Endothelial cell of umbilical vein (primary cell): ENCODE results near the gene MISP3. TPM values are rescaled to one million over a fixed set of nuclear protein-coding genes. Genes with fewer than 3 reads are reported as not detected.

Experiments used
- BruUV-seq: library from RNA; stranded (reverse); fragments of 400-500 nt; replicated peaks from 2 replicates; lab custom pipeline; 2021; lab: Mats Ljungman, UMichigan
- CTCF ChIA-PET: fragments of 300-600, 350-600 bp; sonication (Branson Sonifier 250); formaldehyde crosslinking; loops from one replicate; lab custom pipeline; 2021; ENCODE audit warnings: antibody characterized with exemption, inconsistent platforms; lab: Charles Lee
- POLR2A ChIA-PET: fragments of 300-600, 350-600 bp; sonication (Branson Sonifier 250); formaldehyde crosslinking; loops from one replicate; lab custom pipeline; 2021; ENCODE audit warnings: antibody characterized with exemption, inconsistent platforms; lab: Charles Lee
- DNase-seq: peaks from one replicate; pipeline ENCODE4 v3.0.0-alpha.2; 2011; ENCODE audit warnings: low read depth, low spot score
- FAIRE-seq: peaks from 2 replicates; lab custom pipeline; 2011; peaks lifted over from hg19 to GRCh38; lab: Jason Lieb, UNC
- H2AFZ ChIP-seq: 2 replicates; pipeline ENCODE4 v1.6.0; 2012; ENCODE audit warnings: low read depth, low read length, control low read depth, inconsistent platforms
- H3K27ac ChIP-seq: 2 replicates; pipeline ENCODE4 v1.5.1; 2011; ENCODE audit warnings: low read depth, mild to moderate bottlenecking, control low read depth, low read length, moderate library complexity; ENCODE audit not compliant: insufficient read depth
- H3K27me3 ChIP-seq, 2 experiments: 2 replicates each; pipeline versions ENCODE4 v1.6.0 to v1.6.1; 2011; ENCODE audit warnings: low read length in 2 of 2, mixed read lengths in 1 of 2; ENCODE audit not compliant: control insufficient read depth in 2 of 2, insufficient read depth in 2 of 2
- H3K36me3 ChIP-seq, 2 experiments: 2 replicates in 1 of 2; 3 replicates in 1 of 2; pipeline ENCODE4 v1.5.1; 2011; ENCODE audit warnings: low read length in 2 of 2, mild to moderate bottlenecking in 1 of 2, moderate library complexity in 1 of 2; ENCODE audit not compliant: control insufficient read depth in 2 of 2, insufficient read depth in 2 of 2; ENCODE audit errors: extremely low read depth in 1 of 2
- H3K4me1 ChIP-seq: 3 replicates; pipeline ENCODE4 v1.5.1; 2011; ENCODE audit warnings: mild to moderate bottlenecking, low read length; ENCODE audit not compliant: control insufficient read depth, insufficient read depth; ENCODE audit errors: extremely low read depth
- H3K4me2 ChIP-seq: 2 replicates; pipeline ENCODE4 v1.6.1; 2011; ENCODE audit warnings: low read length, control low read depth, mixed read lengths; ENCODE audit not compliant: insufficient read depth
- H3K4me3 ChIP-seq, 3 experiments: fragments of 200-600 bp in 1 of 3; sonication (generic), shearing (Covaris generic) in 1 of 3; replicated peaks in 1 of 3; 2 replicates each; pipeline ENCODE4 v1.5.1; 2011 to 2016; ENCODE audit warnings: control low read depth in 3 of 3, low read length in 3 of 3, mild to moderate bottlenecking in 2 of 3, inconsistent platforms in 1 of 3, low read depth in 1 of 3, moderate library complexity in 1 of 3; ENCODE audit not compliant: insufficient read depth in 1 of 3
- H3K79me2 ChIP-seq: 2 replicates; pipeline ENCODE4 v1.6.0; 2012; ENCODE audit warnings: low read length, inconsistent platforms; ENCODE audit not compliant: control insufficient read depth, insufficient read depth
- H3K9ac ChIP-seq: replicated peaks from 2 replicates; pipeline ENCODE3; 2011; ENCODE audit warnings: low read length, control low read depth; ENCODE audit not compliant: insufficient read depth; ENCODE audit errors: extremely low read depth
- H3K9me1 ChIP-seq: replicated peaks from 3 replicates; pipeline ENCODE4 v1.6.0; 2011; ENCODE audit warnings: mild to moderate bottlenecking, low read length; ENCODE audit not compliant: control insufficient read depth, insufficient read depth; ENCODE audit errors: extremely low read depth
- H3K9me3 ChIP-seq: replicated peaks from 2 replicates; pipeline ENCODE4 v1.5.1; 2012; ENCODE audit warnings: low read length, inconsistent platforms; ENCODE audit not compliant: control insufficient read depth, insufficient read depth
- H4K20me1 ChIP-seq: replicated peaks from 2 replicates; pipeline ENCODE3; 2011; ENCODE audit warnings: mild to moderate bottlenecking, low read length; ENCODE audit not compliant: control insufficient read depth, insufficient read depth; ENCODE audit errors: extremely low read depth
- EZH2 ChIP-seq: IDR thresholded peaks from 2 replicates; pipeline ENCODE4 v1.6.1; 2012; ENCODE audit warnings: borderline replicate concordance, low read depth, mild to moderate bottlenecking, moderate library complexity, low read length, inconsistent platforms; ENCODE audit not compliant: severe bottlenecking
- JUN ChIP-seq: IDR thresholded peaks from 2 replicates; pipeline ENCODE4 v1.6.1; 2011; ENCODE audit warnings: borderline replicate concordance, low read depth; ENCODE audit not compliant: insufficient read length, insufficient read depth
- MYC ChIP-seq: IDR thresholded peaks from one replicate; pipeline ENCODE4 v1.6.1; 2011; ENCODE audit warnings: mild to moderate bottlenecking, low read depth, low read length
- POLR2AphosphoS5 ChIP-seq: IDR thresholded peaks from 2 replicates; pipeline ENCODE4 v1.6.1; 2012; ENCODE audit warnings: low read depth, mild to moderate bottlenecking, control low read depth, low read length, moderate library complexity; ENCODE audit not compliant: insufficient read depth
- dilution Hi-C: fragments of 300-500 bp; cut with MboI; formaldehyde crosslinking; loops from one replicate; pipeline ENCODE4 v1.15.0; 2019; ENCODE audit warnings: low sequenced_read_pairs; ENCODE audit not compliant: extremely low pct_ligation_motif_present
- intact Hi-C: fragments of 100-400 bp; cut with micrococcal nuclease; formaldehyde crosslinking; loops from one replicate; pipeline ENCODE4 v1.10.0; 2022
- polyA plus RNA-seq, 4 experiments: library from polyadenylated mRNA; depleted of rRNA in 3 of 4; stranded (reverse) in 3 of 4; unstranded in 1 of 4; fragments of >200 nt; gene quantifications; 2 replicates each; pipeline versions ENCODE4 v1.2.1 to v1.2.3, GENCODE V29; 2011 to 2012; ENCODE audit warnings: missing spikeins in 1 of 4
- total RNA-seq: library from RNA; stranded (reverse); gene quantifications from 2 replicates; pipeline ENCODE4 v1.2.3, GENCODE V29; 2021
- TF ChIP-seq, protein P1 (sequence below): IDR thresholded peaks from 2 replicates; pipeline ENCODE4 v1.6.1; 2011; ENCODE audit not compliant: insufficient read depth, insufficient read length
- TF ChIP-seq, protein P2 (sequence below), 2 donors: IDR thresholded peaks; 1 replicate in 1 of 2; 2 replicates in 1 of 2; pipeline ENCODE4 v1.5.1; 2011; ENCODE audit warnings: low read length in 2 of 2, mild to moderate bottlenecking in 2 of 2, moderate library complexity in 2 of 2, control low read depth in 1 of 2, inconsistent platforms in 1 of 2, low read depth in 1 of 2; ENCODE audit not compliant: insufficient read depth in 1 of 2; ENCODE audit errors: extremely low read depth in 1 of 2

Gene MISP3
- total and polyA plus RNA-seq, 2 donors (not counting 3 experiments of a cell fraction or from before 2014, with no cell fraction given), result 0.26 to 0.31 TPM

DNA sequence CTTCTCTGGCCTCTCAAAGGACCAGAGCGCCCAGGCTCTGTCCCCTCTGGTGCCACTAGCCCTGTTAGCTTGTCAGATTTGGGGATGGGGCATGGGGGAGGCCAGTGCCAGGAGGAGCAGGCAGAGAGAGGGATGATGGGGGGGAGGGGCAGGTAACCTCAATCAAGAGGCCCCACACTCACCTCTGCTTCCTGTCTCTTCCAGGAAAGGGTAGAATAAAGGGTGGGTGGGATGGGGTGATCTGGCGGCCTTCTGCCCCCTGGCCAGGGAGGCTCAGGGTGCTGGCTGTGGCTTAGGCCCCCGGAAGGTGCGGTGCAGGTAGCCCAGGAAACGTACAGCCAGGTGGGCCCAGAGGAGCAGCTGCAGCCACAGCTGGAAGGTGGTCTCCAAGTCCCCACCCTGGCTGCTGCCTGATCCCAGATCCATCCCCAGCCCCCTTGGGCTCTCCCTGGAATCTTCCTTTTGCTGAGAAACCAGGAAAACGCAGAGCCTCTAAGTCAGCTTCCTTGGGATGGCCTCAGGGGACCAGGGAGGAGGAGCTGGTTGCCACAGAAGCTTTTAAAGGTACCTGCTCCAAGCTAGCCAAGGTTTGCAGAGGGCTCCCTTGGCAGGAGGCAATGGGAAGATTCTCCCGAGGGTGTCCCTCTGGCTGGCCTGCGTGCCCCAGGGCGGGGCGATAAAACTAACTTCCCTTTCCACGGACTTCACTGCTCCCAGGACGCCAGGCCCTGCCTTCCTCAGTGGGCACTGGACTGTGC lies 39.6 kb downstream of the MISP3 start:
- no TSS peak for BruUV-seq
- CTCF ChIA-PET, result interaction anchor here (0.7 to 4.8 kb wide), 4 partner anchors 24 to 93 kb away, joined by 3 to 27 read pairs (median 4); partner anchors contain the start of gene ASF1B
- Histone ChIP-seq H3K27ac (no peak overlapping the region), H3K4me1 (peaks cover 19% of the 10 kb centered on the region), H3K27me3 (no peaks in the 10 kb centered on the region), H3K9me3 (no peaks in the 10 kb centered on the region), H3K36me3 (no peaks in the 10 kb centered on the region), H4K20me1 (no peaks in the 10 kb centered on the region), H2AFZ (no peak overlapping the region), H3K9me1 (no peaks in the 10 kb centered on the region), H3K4me3 (no peak overlapping the region), H3K79me2 (peaks cover 30% of the 10 kb centered on the region), H3K4me2 (no peak overlapping the region), H3K9ac (no peak overlapping the region)
- intact Hi-C loops, result no loop called here
- dilution Hi-C loops, result no loop called here
- POLR2A ChIA-PET, result interaction anchor here (0.7 kb wide), 1 partner anchor 24 kb away, joined by 3 read pairs; the partner anchor contains the start of gene ASF1B
- no peak for DNase-seq
- no peak for FAIRE-seq
- TF ChIP-seq MYC (no peak), EZH2 (no peak), POLR2AphosphoS5 (no peak), JUN (no peak)
- TF ChIP-seq, protein P1, sequence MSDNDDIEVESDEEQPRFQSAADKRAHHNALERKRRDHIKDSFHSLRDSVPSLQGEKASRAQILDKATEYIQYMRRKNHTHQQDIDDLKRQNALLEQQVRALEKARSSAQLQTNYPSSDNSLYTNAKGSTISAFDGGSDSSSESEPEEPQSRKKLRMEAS, result no peak
- TF ChIP-seq, protein P2, sequence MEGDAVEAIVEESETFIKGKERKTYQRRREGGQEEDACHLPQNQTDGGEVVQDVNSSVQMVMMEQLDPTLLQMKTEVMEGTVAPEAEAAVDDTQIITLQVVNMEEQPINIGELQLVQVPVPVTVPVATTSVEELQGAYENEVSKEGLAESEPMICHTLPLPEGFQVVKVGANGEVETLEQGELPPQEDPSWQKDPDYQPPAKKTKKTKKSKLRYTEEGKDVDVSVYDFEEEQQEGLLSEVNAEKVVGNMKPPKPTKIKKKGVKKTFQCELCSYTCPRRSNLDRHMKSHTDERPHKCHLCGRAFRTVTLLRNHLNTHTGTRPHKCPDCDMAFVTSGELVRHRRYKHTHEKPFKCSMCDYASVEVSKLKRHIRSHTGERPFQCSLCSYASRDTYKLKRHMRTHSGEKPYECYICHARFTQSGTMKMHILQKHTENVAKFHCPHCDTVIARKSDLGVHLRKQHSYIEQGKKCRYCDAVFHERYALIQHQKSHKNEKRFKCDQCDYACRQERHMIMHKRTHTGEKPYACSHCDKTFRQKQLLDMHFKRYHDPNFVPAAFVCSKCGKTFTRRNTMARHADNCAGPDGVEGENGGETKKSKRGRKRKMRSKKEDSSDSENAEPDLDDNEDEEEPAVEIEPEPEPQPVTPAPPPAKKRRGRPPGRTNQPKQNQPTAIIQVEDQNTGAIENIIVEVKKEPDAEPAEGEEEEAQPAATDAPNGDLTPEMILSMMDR (IDR thresholded peaks at IDR 0.05; ENCODE audit: extremely low read depth in 1 of 2, insufficient read depth in 1 of 2, low read depth in 1 of 2, low read length in 2 of 2), result no peak
